SH-SY5Y (cell line): ENCODE data around the gene SPOCK2.

Experiments used
- GATA2 ChIP-seq: IDR thresholded peaks from 2 replicates; pipeline ENCODE4 v1.6.1; 2011; ENCODE audit warnings: mild to moderate bottlenecking, low read depth, low read length
- GATA3 ChIP-seq: IDR thresholded peaks from 2 replicates; pipeline ENCODE4 v1.6.1; 2011; ENCODE audit warnings: low read depth, mild to moderate bottlenecking, low read length, moderate library complexity

GRCh38 chr10:72085864-72086465 is 2.4 kb downstream of the SPOCK2 start:
- TF ChIP-seq GATA2 (no peak), GATA3 (no peak)
